Measurements from ENCODE around the gene IFIT5. TPM values are rescaled to one million over a fixed set of nuclear protein-coding genes. Genes with fewer than 3 reads are reported as not detected.

Gene IFIT5
- total RNA-seq, 2 experiments from 2014 or later = 25.2 to 25.9 TPM

DNA sequence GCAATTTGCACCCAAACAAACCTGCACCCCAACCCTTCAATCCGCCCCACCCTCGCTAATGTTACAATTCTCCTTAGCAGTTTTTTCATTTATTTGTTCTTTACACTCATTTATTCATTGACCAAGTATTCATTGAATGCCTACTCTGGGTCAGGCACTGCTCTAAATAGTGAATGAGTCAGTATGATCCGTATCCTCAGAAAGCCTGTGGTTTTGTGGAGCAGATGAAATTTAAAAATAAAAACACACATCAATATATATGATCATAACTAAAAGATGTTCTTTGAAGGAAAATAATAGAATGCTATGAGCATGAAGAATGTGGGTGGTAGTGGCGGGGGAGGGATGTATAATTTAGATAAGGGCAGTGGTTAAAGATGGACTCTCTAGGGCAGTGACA lies 13.3 kb downstream of the IFIT5 start:
- TF ChIP-seq, protein P1, sequence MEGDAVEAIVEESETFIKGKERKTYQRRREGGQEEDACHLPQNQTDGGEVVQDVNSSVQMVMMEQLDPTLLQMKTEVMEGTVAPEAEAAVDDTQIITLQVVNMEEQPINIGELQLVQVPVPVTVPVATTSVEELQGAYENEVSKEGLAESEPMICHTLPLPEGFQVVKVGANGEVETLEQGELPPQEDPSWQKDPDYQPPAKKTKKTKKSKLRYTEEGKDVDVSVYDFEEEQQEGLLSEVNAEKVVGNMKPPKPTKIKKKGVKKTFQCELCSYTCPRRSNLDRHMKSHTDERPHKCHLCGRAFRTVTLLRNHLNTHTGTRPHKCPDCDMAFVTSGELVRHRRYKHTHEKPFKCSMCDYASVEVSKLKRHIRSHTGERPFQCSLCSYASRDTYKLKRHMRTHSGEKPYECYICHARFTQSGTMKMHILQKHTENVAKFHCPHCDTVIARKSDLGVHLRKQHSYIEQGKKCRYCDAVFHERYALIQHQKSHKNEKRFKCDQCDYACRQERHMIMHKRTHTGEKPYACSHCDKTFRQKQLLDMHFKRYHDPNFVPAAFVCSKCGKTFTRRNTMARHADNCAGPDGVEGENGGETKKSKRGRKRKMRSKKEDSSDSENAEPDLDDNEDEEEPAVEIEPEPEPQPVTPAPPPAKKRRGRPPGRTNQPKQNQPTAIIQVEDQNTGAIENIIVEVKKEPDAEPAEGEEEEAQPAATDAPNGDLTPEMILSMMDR (IDR thresholded peaks at IDR 0.05) = no peak
- no peak overlapping the region for H3K27ac Mint-ChIP-seq
- no peak for ATAC-seq (ENCODE audit: poor library complexity)
- no peaks in the 10 kb centered on the region for H3K9me3 Mint-ChIP-seq
- peaks cover 7% of the 10 kb centered on the region for H3K27me3 Mint-ChIP-seq
- DNase-seq = no peak
- H3K4me3 ChIP-seq (ENCODE audit: low read length) = no peak overlapping the region
- ChIA-PET POLR2A (no interaction called here), CTCF (no interaction called here)
- H3K27me3 ChIP-seq (ENCODE audit: control insufficient read depth in 1 of 2, insufficient read depth in 2 of 2, low read length in 2 of 2) = peaks cover 0 to 6% of the 10 kb centered on the region in 2 experiments
- H3K4me1 Mint-ChIP-seq (ENCODE audit: low read depth) = no peaks in the 10 kb centered on the region
- no peaks in the 10 kb centered on the region for H3K36me3 ChIP-seq (ENCODE audit: insufficient read depth, low read length)
- H3K4me3 Mint-ChIP-seq = no peak overlapping the region
- no peaks in the 10 kb centered on the region for H3K36me3 Mint-ChIP-seq (ENCODE audit: low read depth)
- H3K9me3 ChIP-seq (ENCODE audit: control insufficient read depth in 1 of 2, insufficient read depth in 1 of 2, low read length in 2 of 2) = no peaks in the 10 kb centered on the region
- H3K27ac ChIP-seq (ENCODE audit: low read depth in 1 of 2, low read length in 2 of 2) = no peak overlapping the region
- H3K4me1 ChIP-seq (ENCODE audit: insufficient read depth, low read length) = no peaks in the 10 kb centered on the region
- intact Hi-C loops (cut with DNase I, micrococcal nuclease) = loop anchor here (2.0 to 10.0 kb wide), 5 partner anchors 135 to 1437 kb away; partner anchors contain the start of gene KIF20B (in 2 of the 2)

DNA sequence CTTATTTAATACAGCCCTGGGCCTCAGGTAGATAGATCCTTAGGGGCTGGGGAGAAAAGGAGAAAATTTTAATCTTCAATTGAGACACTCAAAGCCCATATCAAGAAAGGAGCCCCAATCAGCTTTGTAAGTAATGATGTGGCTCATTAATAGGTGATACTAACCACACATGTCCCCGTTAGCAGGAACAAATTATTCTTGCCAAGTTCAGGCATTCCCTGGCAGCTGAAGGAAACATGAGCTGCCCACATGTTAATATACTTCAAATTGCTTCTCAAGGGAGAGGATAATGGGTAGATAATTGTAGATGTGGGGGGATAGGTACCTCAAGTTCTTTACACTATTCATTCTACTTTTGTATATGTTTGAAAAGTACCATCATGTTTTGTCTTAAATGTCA lies 14.5 kb downstream of the IFIT5 start:
- Mint-ChIP-seq H3K27me3 (peaks cover 7% of the 10 kb centered on the region), H3K4me3 (no peak overlapping the region), H3K36me3 (ENCODE audit: low read depth) (no peaks in the 10 kb centered on the region), H3K9me3 (no peaks in the 10 kb centered on the region), H3K4me1 (ENCODE audit: low read depth) (no peaks in the 10 kb centered on the region), H3K27ac (no peak overlapping the region)
- ChIA-PET CTCF (interaction anchor here (1.7 kb wide), 1 partner anchor 10 kb away, joined by 5 read pairs; no protein-coding TSS in a partner anchor), POLR2A (interaction anchor here (0.7 kb wide), 1 partner anchor 36 kb away, joined by 3 read pairs; the partner anchor contains the start of gene IFIT1)
- intact Hi-C loops (cut with DNase I, micrococcal nuclease) = loop anchor here (2.0 to 10.0 kb wide), 5 partner anchors 134 to 1436 kb away; partner anchors contain the start of gene KIF20B (in 2 of the 2)
- TF ChIP-seq, protein P1 (IDR thresholded peaks at IDR 0.05) = no peak
- Histone ChIP-seq H3K9me3 (ENCODE audit: control insufficient read depth in 1 of 2, insufficient read depth in 1 of 2, low read length in 2 of 2) (no peaks in the 10 kb centered on the region), H3K27ac (ENCODE audit: low read depth in 1 of 2, low read length in 2 of 2) (no peak overlapping the region), H3K36me3 (ENCODE audit: insufficient read depth, low read length) (no peaks in the 10 kb centered on the region), H3K4me3 (ENCODE audit: low read length) (no peak overlapping the region), H3K27me3 (ENCODE audit: control insufficient read depth in 1 of 2, insufficient read depth in 2 of 2, low read length in 2 of 2) (peaks cover 0 to 6% of the 10 kb centered on the region in 2 experiments), H3K4me1 (ENCODE audit: insufficient read depth, low read length) (no peaks in the 10 kb centered on the region)
- no peak for DNase-seq
- no peak for ATAC-seq (ENCODE audit: poor library complexity)

DNA sequence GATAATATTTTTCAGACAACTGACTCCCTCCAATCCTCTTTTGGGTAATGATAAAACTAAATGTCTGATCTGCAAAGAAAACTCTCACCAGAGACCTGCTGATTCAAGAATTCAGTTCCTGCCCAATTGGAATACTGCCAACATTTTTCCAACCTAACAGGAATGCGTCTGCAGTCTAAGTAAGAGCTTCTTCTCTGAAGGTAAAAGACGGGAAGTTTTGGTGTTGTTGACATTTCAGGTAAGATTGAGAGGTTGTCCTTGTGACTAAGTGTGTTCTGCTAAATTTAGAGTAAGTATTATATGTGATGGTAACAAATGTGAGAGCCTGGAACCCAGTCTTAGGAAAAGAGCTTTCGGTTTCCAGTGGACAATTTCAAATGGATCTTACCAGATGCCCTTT lies 17.6 kb downstream of the IFIT5 start:
- ATAC-seq (ENCODE audit: poor library complexity) = no peak
- H3K4me1 ChIP-seq (ENCODE audit: insufficient read depth, low read length) = no peaks in the 10 kb centered on the region
- no peaks in the 10 kb centered on the region for H3K36me3 ChIP-seq (ENCODE audit: insufficient read depth, low read length)
- no peak overlapping the region for H3K27ac Mint-ChIP-seq
- H3K27me3 ChIP-seq (ENCODE audit: control insufficient read depth in 1 of 2, insufficient read depth in 2 of 2, low read length in 2 of 2) = peaks cover 5 to 6% of the 10 kb centered on the region in 2 experiments
- peaks cover 21% of the 10 kb centered on the region for H3K27me3 Mint-ChIP-seq
- no peaks in the 10 kb centered on the region for H3K36me3 Mint-ChIP-seq (ENCODE audit: low read depth)
- H3K9me3 Mint-ChIP-seq = no peaks in the 10 kb centered on the region
- no peak for DNase-seq
- H3K4me1 Mint-ChIP-seq (ENCODE audit: low read depth) = no peaks in the 10 kb centered on the region
- no peaks in the 10 kb centered on the region for H3K9me3 ChIP-seq (ENCODE audit: control insufficient read depth in 1 of 2, insufficient read depth in 1 of 2, low read length in 2 of 2)
- H3K27ac ChIP-seq (ENCODE audit: low read depth in 1 of 2, low read length in 2 of 2) = no peak overlapping the region
- intact Hi-C loops (cut with DNase I, micrococcal nuclease) = no loop called here
- TF ChIP-seq, protein P1 (IDR thresholded peaks at IDR 0.05) = no peak
- no peak overlapping the region for H3K4me3 ChIP-seq (ENCODE audit: low read length)
- CTCF ChIA-PET = interaction anchor here (1.0 kb wide), 1 partner anchor 13 kb away, joined by 3 read pairs; no protein-coding TSS in a partner anchor
- no peak overlapping the region for H3K4me3 Mint-ChIP-seq
- POLR2A ChIA-PET = interaction anchor here (1.1 kb wide), 1 partner anchor 180 kb away, joined by 4 read pairs; the partner anchor contains the start of gene LIPA
